ENCODE measurements around the gene KARS1.

GRCh38 chr16:75615619-75616018 is 31.8 kb downstream of the KARS1 start:
- TF ChIP-seq CTCF (conservative IDR thresholded peaks at IDR 0.05) (no peak), ZFX (IDR thresholded peaks at IDR 0.05) (no peak)
